Brain microvascular endothelial cell (primary cell): ENCODE data around the gene CACNA1H.
"Not testable (repeated sequence)": the region's sequence is repeated elsewhere in the genome, so short reads cannot be mapped to it uniquely, and the experiment has no call there.

Source experiments
- DNase-seq: peaks from one replicate; pipeline ENCODE4 v3.0.0-alpha.2; 2020
- H3K27ac ChIP-seq: fragments of 250-450 bp; sonication (Bioruptor Pico); 2 replicates; pipeline ENCODE4 v1.5.1; 2020; ENCODE audit warnings: mild to moderate bottlenecking, moderate library complexity
- H3K27me3 ChIP-seq: fragments of 250-450 bp; sonication (Bioruptor Pico); replicated peaks from 2 replicates; pipeline ENCODE4 v1.5.1; 2020; ENCODE audit warnings: mild to moderate bottlenecking
- H3K36me3 ChIP-seq: fragments of 250-450 bp; sonication (Bioruptor Pico); replicated peaks from 2 replicates; pipeline ENCODE4 v1.5.1; 2020; ENCODE audit warnings: mild to moderate bottlenecking
- H3K4me3 ChIP-seq: 2 replicates; pipeline ENCODE4 v1.5.1; 2011; ENCODE audit warnings: low read depth, mild to moderate bottlenecking, control low read depth, low read length, moderate library complexity
- CTCF ChIP-seq: IDR thresholded peaks from 2 replicates; pipeline ENCODE4 v1.5.1; 2011; ENCODE audit warnings: low read depth, mild to moderate bottlenecking, moderate library complexity, low read length, control low read depth, inconsistent platforms; ENCODE audit errors: missing control alignments
- in situ Hi-C: cut with HindIII; loops from 2 replicates; pipeline ENCODE4 v1.10.0; 2017; ENCODE audit warnings: low sequenced_read_pairs, low pct_ligation_motif_present

The CACNA1H gene

GRCh38 chr16:1181404-1182315 is 28.8 kb downstream of the CACNA1H start:
- no peaks in the 10 kb centered on the region for H3K27me3 ChIP-seq
- DNase-seq, result no peak
- TF ChIP-seq CTCF, result peak; percentile 11
- in situ Hi-C loops, result no loop called here
- H3K4me3 ChIP-seq, result no peak overlapping the region
- peak overlapping the region; percentile 88 for H3K27ac ChIP-seq
- H3K36me3 ChIP-seq, result no peaks in the 10 kb centered on the region

DNA sequence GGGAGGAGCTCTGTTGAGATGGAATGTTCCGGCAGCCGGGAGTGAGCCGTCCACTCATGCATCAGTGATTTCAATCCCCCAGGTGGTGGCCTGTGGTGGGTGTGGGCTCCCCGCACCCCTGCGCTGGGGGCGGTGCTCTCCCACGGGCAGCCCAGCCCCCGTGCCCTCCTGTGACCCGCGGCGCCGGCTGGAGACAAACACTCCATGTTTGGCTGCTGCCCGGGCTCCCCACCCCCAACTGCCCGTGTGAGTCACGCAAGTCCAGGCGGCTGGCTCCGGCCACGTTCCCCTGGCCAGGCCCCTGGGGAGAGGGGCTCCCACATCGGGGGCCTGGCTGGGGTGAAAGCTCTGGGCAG is 29.4 kb downstream of the CACNA1H start:
- no peaks in the 10 kb centered on the region for H3K27me3 ChIP-seq
- no peaks in the 10 kb centered on the region for H3K36me3 ChIP-seq
- DNase-seq, result peak; percentile 93
- in situ Hi-C loops, result no loop called here
- no peak overlapping the region for H3K4me3 ChIP-seq
- peak overlapping the region; percentile 88 for H3K27ac ChIP-seq
- TF ChIP-seq CTCF, result no peak

DNA sequence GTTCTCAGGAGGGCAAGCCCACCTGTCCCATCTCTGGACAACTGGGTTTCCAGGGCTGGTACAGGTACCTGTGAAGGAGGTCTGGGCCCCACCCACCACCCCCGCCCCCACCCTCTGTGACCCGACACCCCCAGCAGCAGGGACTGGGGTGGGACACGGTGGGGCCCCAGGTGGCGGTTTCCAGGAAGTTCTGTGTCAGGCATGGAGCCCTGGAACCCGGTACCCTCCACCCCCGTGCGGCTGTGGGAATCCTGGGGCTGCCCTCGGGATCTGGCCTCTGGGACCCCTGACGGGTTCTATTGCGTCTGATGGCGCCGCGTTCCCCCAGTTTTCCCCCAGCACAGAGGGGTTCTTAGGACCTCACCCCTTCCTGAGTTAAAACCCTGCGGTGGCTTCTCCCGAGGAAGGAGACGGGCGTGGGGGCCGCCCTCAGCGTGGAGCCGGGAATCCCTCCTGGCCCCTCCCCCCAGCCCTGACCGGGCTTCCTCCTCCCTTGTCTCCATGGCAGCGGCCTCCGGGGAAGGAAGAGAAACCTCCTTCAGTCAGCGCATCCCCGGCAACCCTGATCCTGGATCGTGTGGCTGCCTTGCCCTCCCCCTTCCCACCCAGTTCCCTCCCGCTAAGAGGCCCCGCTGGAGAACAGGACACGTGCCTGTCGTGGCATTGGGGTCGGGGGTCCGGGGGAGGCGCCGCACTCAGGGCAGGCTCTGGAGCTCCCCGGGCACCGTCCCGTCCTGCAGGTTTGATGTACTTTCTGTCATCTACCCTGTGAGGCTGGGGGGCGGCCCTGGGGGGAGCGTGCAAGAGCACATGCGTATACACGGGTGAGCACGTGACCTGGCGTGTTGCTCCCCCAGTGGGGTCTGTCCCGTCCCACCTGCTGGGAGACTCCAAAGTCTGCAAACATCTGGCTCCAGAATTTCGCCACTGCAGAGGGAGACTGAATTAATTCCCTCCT is 30.3 kb downstream of the CACNA1H start:
- in situ Hi-C loops, result no loop called here
- Histone ChIP-seq H3K27ac (peak overlapping the region; percentile 88), H3K36me3 (no peaks in the 10 kb centered on the region), H3K27me3 (no peaks in the 10 kb centered on the region), H3K4me3 (peak overlapping the region; percentile 3)
- TF ChIP-seq CTCF, result no peak
- peak; percentile 78 for DNase-seq

DNA sequence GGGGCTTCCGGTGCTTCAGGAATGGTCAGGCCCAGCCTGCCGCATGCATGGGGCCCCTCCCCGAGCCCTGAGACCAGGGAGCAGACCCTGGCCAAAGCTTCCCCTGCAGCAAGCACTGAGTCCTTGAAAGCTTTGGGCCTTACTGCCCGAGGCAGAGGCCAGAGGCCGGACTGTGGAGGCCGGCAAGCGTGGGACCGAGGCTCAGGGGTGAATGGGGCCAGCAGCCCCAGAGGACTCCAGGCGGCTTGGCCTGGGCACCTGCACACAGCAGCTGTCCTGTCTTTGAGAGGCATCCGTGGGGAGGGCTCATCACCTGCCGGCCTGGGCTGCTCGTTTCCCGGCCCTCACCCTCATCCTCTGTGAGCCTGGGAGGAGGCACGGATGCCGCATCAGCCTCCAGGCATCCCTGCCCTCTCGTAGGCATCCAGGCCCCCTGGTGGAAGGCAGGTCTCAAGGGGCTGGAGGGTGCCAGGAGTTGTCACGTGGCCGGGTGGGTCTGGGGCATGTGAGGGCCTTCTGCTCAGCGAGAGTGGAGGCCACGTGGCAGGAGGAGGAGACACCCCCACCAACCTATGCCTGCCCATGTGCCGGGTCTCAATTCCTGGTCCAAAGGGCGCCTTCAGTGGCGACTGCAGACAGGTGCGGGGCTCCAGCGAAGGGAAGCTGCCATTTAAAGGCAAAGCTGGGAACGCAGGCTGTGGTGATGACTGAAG is 31.4 kb downstream of the CACNA1H start:
- Histone ChIP-seq H3K27me3 (no peaks in the 10 kb centered on the region), H3K4me3 (no peak overlapping the region), H3K36me3 (no peaks in the 10 kb centered on the region), H3K27ac (no peak overlapping the region)
- no peak for DNase-seq
- peak; percentile 19 for TF ChIP-seq CTCF
- in situ Hi-C loops, result no loop called here

GRCh38 chr16:1184980-1185379 is 32.1 kb downstream of the CACNA1H start:
- H3K36me3 ChIP-seq, result no peaks in the 10 kb centered on the region
- TF ChIP-seq CTCF, result no peak
- no peaks in the 10 kb centered on the region for H3K27me3 ChIP-seq
- H3K4me3 ChIP-seq, result no peak overlapping the region
- H3K27ac ChIP-seq, result no peak overlapping the region
- DNase-seq, result no peak
- in situ Hi-C loops, result no loop called here

DNA sequence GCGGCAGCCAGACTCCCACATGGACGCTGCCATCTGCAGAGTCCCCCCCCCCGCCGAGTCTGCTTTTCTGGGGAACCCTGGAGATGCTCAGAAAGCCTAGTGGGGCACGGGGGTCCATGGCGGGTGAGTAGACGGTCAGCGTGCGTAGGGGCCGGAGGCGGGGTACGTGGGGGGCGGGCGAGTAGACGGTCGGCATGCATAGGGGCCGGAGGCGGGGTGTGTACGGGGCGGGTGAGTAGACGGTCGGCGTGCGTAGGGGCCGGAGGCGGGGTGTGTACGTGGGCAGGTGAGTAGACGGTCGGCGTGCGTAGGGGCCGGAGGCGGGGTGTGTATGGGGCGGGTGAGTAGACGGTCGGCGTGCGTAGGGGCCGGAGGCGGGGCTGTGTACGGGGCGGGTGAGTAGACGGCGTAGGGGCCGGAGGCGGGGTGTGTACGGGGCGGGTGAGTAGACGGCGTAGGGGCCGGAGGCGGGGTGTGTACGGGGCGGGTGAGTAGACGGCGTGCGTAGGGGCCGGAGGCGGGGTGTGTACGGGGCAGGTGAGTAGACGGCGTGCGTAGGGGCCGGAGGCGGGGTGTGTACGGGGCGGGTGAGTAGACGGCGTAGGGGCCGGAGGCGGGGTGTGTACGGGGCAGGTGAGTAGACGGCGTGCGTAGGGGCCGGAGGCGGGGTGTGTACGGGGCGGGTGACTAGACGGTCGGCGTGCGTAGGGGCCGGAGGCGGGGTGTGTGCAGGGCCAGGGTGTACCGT is 32.7 kb downstream of the CACNA1H start:
- H3K27ac ChIP-seq, H3K4me3 ChIP-seq, in situ Hi-C loops, DNase-seq, H3K36me3 ChIP-seq, H3K27me3 ChIP-seq: not testable (repeated sequence)
